NCI-H82 (cell line): ENCODE measurements around the gene SFXN4.
"Not testable (repeated sequence)": the region's sequence is repeated elsewhere in the genome, so short reads cannot be mapped to it uniquely, and the experiment has no call there.

Experiments used
- DNase-seq: peaks from one replicate; lab custom pipeline; 2025; lab: John Stamatoyannopoulos, UW

Gene SFXN4

GRCh38 chr10:119105899-119106298 is 59.6 kb downstream of the SFXN4 start:
- not testable (repeated sequence) for DNase-seq

- DNase-seq, result no peak
Measured at GRCh38 chr10:119105155-119105554, 60.4 kb downstream of the SFXN4 start.

DNA sequence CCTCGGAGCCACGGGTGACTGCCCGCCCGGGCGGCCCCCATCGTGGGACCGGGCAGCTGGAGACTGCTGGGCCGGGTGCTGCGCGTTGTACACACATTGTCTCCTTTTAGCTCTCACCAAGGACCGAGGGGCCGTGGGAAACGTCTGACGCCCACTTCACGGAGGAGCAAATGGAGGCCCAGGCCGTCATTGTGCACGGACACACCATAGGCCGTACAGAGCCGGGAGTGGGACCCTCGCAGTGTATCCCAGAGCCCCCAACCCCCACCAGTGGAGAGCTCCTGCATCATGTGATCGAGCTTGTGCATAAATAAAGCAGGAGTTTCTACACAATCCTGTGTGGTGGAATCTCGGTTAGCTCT is 60.9 kb downstream of the SFXN4 start:
- peak; percentile 47 for DNase-seq

DNA sequence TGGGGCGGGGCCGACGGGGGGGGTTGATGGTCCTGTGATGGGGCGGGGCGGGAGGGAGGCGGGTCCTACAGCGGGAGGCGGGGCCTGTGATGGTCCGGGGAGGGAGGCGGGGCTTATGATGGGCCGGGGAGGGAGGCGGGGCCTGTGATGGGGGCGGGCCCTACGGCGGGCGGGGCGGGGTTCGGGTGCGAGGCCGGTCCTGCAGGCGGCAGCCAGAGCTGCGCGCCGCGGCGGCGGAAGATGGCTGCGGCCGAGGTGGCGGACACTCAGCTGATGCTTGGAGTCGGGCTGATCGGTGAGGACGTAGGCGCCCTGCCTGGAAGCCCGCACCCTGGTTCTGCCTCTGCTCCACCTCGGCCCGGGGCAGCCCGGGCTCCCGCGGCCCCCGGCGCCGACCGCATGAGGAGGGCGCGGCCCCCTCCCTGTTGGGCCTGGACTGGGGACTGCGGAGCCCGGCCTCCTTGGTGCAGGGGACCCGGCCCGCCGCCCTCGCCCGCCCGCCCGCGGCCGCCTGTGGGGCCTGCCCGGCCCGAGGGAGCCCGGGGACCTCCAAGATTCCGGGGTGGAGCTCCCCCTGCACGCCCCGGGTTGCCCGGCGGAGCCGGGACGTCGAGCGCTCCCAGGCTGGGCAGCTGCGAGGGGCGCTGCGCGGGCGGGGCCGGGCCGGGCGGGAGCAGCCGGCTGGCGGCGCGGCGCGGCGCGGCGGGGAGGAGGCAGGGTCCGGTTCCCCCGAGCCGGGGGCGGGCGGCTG is 61.4 kb downstream of the SFXN4 start, which contains the start of gene DENND10:
TSS of gene DENND10 (plus strand) at position 211 of the 751 bp plus-strand sequence. CDS start at position 241, 30 bp downstream.
- DNase-seq, result peak; percentile 84

- no peak for DNase-seq
Measured at GRCh38 chr10:119103241-119103902, 62.1 kb downstream of the SFXN4 start.

DNA sequence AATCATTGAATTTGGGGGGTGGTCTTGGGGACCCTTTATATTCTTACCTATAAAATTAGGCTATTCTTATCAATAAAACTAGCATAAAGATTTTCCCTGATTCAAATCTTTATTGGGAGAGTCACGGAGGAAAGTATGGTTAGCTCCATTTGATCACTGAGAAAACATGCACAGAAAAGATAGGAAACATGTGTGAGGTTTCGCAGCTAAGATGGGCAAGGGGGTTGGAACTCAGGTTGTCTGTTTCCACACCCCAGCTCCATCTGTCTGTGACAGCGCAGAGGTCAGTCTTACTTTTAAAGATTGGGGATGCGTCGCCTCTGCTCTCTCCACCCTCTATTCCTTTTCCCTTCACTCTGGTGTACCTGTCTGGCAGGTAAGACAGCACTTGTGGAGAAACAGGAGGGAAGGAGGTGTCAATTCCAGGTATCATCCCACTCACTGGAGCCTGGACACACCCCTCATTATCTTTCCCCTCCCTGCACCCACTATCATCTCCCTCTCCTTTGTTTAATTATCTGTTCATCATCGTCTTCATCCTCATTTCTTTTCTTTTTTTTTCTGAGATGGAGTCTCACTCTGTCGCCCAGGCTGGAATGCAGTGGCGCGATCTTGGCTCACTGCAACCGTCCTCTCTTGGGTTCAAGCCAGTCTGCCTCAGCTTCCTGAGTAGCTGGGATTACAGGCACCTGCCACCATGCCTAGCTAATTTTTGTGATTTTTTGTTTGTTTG is 64.0 kb downstream of the SFXN4 start:
- no peak for DNase-seq

- DNase-seq, result no peak
Measured at GRCh38 chr10:119100434-119101238, 64.9 kb downstream of the SFXN4 start.

GRCh38 chr10:119098576-119098975 is 66.9 kb downstream of the SFXN4 start:
- no peak for DNase-seq

GRCh38 chr10:119096641-119097415 is 68.7 kb downstream of the SFXN4 start:
- DNase-seq, result not testable (repeated sequence)

DNA sequence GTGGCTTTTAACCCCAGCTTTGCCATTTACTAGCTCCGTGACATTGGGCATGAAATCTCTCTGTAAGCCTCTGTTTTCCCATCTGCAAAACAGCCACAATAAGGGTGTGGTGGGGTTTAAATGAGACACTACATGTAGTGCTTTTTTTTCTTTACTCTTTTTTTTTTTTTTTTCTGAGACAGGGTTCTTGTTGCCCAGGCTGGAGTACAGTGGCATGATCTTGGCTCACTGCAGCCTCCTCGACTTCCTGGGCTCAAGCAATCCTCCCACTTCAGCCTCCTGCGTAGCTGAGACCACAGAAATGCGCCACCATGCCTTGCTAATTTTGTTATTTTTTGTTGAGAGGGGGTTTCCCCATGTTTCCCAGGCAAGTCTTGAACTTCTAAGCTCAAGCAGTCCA is 69.9 kb downstream of the SFXN4 start:
- DNase-seq, result no peak

- DNase-seq, result peak; percentile 60
Measured at GRCh38 chr10:119090968-119091367, 74.5 kb downstream of the SFXN4 start.
